Esophagus mucosa (tissue), 1 donor: ENCODE data around the gene NKIRAS1. TPM values are rescaled to one million over a fixed set of nuclear protein-coding genes. Genes with fewer than 3 reads are reported as not detected.
A peak's percentile ranks its signal among the peaks of the same experiment; 100 is the strongest.

Source experiments
- ATAC-seq: fragments of 200-7000 bp; cut with Tn5 transposase; one replicate; pipeline ENCODE4 v1.9.1; 2020
- total RNA-seq: library from RNA; stranded (reverse); gene quantifications from one replicate; pipeline ENCODE4 v1.2.4, GENCODE V29; 2023
- donor health status: DM: yes; HTN: yes; CAD: no.

NKIRAS1 gene
- total RNA-seq, result 4.1 TPM

DNA sequence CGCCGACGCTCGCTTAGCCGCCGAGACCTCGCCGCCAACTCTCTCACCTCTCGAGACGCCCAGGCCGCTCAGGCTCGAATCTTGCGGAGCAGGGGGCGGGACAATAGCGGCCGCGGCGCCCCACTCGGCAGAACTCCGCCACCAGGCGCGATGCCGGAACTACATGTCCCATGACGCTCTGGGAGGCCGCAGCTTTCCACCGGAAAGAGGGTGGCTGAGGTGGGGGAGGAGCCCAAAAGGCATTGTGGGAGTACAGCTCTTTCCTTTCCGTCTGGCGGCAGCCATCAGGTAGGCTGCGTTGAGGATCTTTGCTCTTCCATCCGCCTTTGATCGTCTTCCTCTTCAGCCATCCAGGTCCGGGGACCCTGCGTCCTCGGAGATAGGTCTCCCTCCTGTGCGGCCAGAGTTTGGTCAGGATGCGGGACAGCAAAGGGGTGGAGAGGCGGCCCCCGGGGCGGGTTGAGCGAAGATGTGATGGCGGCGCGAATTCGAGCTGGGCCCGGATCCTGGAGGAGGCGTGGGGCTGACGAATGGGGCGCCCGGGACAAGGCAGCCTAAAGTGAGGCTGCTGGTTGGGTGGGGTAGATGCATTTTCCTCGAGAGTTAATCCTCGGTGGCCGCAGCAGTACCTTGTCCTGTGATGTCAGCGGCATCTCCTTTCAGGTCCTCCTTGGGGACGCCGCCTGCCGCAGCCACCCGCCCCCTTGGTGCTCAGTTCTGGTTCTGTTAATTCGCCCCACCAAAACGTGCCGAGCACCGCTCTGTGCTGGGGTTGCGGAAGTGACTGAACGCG is at the start of gene NKIRAS1, which contains the start of gene RPL15:
Gene NKIRAS1, minus strand, starts transcription at position 105 of the 793 bp plus-strand sequence. CDS start 6,086 bp downstream, outside the sequence.
Gene RPL15, plus strand, starts transcription at position 247 of the 793 bp plus-strand sequence. CDS start 728 bp downstream, outside the sequence.
- ATAC-seq, result peak; percentile 99

- no peak for ATAC-seq
Observed at GRCh38 chr3:23966328-23966727, 49.5 kb upstream of the NKIRAS1 start.

DNA sequence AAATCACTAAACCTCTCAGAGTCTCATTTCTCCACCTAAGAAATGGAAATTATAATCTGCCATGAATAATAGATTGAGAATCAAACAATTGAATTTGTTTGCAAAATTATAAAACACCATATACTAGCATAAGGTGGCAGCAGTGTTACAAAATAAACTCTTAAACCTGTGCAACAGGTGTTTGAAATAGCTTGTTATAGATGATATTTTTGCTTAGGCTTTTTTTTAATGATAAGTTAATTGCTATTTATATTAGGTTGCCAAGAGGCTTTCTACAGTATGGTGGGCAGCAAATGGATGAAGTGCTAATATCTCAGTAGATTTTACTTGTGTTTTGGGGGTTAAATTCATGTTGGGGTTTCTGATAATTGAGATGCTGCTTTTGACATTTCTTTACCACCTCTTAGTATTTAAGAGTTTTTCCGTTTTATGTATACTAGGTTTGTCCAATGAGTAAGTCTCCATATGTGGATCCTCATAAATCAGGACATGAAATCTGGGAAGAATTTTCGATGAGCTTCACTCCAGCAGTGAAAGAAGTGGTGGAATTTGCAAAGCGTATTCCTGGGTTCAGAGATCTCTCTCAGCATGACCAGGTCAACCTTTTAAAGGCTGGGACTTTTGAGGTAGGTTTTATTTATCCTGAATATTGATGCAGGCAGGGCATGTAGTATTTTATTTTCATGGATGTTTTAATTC is 47.9 kb upstream of the NKIRAS1 start:
- ATAC-seq, result no peak

DNA sequence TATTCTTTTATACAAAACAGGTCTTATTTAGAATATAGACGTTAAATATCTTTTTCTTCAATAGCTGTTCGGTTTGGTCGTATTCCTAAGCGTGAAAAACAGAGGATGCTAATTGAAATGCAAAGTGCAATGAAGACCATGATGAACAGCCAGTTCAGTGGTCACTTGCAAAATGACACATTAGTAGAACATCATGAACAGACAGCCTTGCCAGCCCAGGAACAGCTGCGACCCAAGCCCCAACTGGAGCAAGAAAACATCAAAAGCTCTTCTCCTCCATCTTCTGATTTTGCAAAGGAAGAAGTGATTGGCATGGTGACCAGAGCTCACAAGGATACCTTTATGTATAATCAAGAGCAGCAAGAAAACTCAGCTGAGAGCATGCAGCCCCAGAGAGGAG is 45.1 kb upstream of the NKIRAS1 start:
- ATAC-seq, result no peak

- ATAC-seq, result no peak
Observed at GRCh38 chr3:23961066-23961465, 44.3 kb upstream of the NKIRAS1 start.

GRCh38 chr3:23960649-23961048 is 43.9 kb upstream of the NKIRAS1 start:
- no peak for ATAC-seq

DNA sequence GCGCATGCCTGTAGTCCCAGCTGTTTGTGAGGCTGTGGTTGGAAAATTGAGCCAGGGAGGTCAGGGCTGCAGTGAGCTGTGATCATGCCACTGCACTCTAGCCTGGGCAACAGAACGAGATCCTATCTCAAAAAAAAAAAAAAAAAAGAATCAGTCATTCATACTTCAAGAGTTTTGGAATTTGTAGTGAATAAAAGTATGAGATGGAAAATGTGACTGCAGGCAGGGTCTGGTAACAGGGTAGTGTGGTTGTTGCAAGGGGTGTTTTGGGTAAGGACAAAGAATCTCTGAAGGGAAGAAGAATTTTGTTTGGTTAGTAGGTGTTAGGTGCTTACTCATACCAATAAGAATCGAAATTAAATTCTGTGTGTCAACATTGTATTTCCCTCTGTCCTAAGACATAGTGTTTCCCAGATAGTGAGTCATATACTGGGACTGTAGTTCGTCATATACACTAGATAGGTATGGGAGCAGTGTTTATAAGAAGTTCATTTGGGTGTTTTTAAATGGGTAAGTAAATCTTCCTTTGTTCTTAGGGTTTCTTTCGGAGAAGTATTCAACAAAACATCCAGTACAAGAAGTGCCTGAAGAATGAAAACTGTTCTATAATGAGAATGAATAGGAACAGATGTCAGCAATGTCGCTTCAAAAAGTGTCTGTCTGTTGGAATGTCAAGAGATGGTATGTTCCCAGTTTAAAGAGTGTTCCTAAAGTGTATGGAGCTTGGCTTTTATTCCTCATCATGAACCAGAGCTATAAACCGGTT is 42.5 kb upstream of the NKIRAS1 start:
- ATAC-seq, result peak; percentile 99

DNA sequence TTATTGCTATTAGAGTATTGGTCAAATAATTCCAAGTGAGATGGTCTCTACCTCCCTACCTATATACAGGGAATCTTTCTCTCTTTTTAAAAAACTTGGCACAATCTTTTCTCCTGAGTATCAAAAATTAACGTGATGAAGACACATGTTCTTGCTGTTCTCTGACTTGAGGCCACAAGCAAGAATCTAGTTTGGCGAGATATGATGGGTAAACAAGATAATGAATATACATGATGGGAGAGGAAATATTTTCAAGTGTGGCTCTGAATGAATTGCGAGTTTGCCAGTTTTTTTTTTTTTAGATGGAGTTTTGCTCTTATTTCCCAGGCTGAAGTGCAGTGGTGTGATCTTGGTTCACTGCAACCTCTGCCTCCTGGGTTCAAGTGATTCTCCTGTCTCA is 39.9 kb upstream of the NKIRAS1 start:
- no peak for ATAC-seq

DNA sequence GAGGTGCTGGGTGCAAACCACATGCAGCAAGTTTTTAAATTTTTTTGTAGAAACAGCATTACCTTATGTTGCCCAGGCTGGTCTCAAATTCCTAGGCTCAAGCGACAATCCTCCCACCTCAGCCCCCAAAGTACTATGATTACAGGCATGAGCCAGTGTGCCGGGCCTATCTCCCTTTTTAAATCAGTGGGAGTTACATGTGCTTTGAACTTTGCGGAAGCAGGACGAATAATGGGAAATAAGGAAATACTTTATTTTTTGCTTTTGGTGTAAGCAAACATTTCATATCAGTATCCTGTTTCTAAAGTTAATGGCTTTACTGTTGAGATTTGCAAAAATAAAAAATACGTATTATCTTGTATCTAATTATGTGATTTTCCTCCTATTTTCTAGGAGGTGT is 37.4 kb upstream of the NKIRAS1 start:
- no peak for ATAC-seq

- no peak for ATAC-seq
Observed at GRCh38 chr3:23953523-23953922, 36.7 kb upstream of the NKIRAS1 start.

DNA sequence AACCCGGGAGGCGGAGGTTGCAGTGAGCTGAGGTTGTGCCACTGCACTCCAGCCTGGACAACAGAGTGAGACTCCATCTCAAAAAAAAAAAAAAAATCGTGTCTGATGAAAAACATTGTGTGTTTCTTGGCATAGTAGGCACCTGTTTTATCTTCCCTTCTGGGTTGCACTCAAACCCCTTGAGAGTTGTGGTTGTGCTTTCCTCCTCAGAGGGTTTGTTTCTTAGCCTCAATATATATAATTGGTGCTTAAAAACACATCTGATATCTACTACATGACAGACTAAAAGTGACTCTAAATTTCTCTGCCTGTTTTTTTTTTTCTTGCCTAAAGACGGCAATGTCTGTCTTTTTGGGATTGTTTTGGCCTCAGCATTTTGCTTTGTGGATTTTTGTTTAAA is 35.9 kb upstream of the NKIRAS1 start:
- no peak for ATAC-seq

DNA sequence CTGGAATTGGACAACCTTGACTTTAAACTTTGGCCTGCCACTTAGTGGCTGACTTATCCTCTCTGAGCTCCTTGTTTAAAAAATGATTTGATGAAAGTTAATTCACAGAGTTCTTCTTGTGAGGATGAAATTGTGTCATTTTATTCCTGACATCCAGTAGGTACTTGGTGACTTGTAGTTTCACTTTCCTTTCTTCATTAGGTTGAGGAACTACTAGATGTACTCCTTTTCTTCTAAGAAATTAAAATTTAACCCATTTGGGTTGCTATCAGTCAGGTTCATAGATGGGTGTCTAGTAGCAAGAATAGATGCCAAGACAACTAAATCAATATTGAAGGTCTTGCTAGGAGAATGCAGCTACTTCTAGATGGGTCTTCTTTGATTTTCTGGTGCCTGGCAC is 33.5 kb upstream of the NKIRAS1 start:
- ATAC-seq, result no peak

DNA sequence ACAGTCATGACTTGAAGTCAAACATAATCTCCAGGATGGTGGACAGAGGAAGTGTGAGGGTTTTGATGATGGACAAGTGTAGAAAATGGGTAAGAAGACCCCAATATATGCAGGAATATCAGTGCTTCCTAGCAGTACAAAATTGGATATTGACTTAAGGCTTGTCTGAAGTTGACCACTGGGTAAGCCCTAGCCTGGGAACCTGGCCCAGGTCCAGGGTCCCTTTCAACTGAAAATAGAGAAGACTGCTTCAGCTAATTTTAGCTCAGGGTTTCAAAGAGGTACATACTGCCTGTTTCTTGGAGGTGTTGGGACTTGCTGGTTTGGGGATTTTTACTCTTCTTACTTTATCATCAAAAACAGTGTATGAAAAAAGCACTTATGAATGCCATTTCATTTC is 33.0 kb upstream of the NKIRAS1 start:
- no peak for ATAC-seq

DNA sequence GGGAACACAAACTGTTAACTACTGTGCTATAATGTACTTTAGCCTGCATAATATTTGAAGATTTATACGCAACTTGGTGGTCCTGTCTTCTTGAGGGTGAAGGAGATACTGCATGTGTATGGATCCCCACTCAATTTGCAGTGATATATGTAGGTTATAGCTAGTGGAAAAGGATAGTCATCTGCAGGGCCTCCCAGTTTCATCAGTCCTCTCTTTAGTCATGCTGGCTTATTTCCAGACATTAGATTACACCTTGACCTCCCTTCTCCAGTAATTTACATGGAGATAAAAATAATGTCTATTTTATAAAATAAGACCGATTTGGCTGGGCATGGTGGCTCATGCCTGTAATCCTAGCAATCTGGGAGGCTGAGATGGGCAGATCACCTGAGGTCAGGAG is 32.0 kb upstream of the NKIRAS1 start:
- ATAC-seq, result no peak

GRCh38 chr3:23945913-23946687 is 29.3 kb upstream of the NKIRAS1 start:
- peak; percentile 95 for ATAC-seq

DNA sequence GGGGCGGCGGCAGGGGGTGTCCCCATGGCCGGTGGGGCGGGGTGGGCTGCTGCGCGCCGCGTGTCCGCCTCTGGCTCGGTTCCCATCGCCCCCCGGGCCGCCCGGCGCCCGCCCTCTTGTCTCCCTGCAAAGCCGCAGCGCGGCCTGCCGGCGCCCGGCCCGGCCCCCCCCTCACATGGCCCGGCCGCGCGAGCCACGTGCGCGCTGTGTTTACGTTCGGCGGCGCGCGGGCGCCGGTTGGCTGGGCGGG is 28.8 kb upstream of the NKIRAS1 start:
- no peak for ATAC-seq

- ATAC-seq, result peak; percentile 68
Observed at GRCh38 chr3:23944861-23945662, 28.3 kb upstream of the NKIRAS1 start, which contains the start of gene NR1D2. TSS of gene NR1D2 (plus strand) at chr3:23945286. CDS start at chr3:23945579, 293 bp downstream.

DNA sequence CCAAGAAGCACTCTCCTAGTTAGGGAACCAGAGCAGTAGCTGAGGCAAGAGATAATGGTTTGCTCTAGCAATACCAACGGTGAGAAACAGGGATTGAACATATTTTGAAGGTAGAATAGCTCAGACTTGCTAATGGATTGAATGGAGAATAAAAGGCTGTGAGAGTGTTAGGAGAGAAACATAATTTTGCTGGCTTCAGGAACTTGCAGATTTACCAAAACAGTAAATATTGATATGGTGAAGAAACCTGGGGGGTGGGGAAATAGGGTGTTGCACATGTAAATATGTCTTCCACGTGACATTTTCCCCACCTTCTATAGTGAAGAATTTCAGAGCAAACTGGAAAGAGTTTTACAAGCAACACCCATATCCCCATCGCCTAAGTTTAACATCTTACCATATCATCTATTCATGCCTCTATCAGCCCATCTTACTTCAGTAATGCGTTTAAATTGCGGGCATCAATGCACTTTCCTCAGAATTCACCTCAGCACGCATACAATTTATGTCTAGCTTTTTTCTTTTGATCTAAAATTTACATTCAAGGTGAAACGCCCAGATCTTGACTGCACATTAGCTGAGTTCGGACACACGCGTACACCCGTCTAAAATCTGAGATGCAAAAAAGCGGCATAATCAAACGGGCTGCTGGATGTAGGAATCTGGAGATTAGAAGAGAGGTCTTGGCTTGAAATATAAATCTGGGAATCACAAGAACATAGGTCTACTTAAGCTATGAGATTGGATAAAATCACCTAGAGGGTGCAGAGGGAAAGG is 27.4 kb upstream of the NKIRAS1 start:
- ATAC-seq, result no peak

- ATAC-seq, result no peak
Observed at GRCh38 chr3:23942546-23942945, 25.8 kb upstream of the NKIRAS1 start.

- ATAC-seq, result no peak
Observed at GRCh38 chr3:23941440-23941839, 24.6 kb upstream of the NKIRAS1 start.

- ATAC-seq, result no peak
Observed at GRCh38 chr3:23940775-23941174, 24.0 kb upstream of the NKIRAS1 start.
